ENCODE results near the gene C2. TPM values are rescaled to one million over a fixed set of nuclear protein-coding genes. Genes with fewer than 3 reads are reported as not detected.

Gene C2
- total RNA-seq, 1 donor from 2014 or later: 282 TPM

- Histone ChIP-seq H3K27me3 (no peaks in the 10 kb centered on the region), H3K36me3 (peaks cover 89% of the 10 kb centered on the region), H3K27ac (no peak overlapping the region), H3K4me3 (no peak overlapping the region), H3K4me1 (no peaks in the 10 kb centered on the region), H3K9me3 (no peaks in the 10 kb centered on the region)
- TF ChIP-seq, protein P1, sequence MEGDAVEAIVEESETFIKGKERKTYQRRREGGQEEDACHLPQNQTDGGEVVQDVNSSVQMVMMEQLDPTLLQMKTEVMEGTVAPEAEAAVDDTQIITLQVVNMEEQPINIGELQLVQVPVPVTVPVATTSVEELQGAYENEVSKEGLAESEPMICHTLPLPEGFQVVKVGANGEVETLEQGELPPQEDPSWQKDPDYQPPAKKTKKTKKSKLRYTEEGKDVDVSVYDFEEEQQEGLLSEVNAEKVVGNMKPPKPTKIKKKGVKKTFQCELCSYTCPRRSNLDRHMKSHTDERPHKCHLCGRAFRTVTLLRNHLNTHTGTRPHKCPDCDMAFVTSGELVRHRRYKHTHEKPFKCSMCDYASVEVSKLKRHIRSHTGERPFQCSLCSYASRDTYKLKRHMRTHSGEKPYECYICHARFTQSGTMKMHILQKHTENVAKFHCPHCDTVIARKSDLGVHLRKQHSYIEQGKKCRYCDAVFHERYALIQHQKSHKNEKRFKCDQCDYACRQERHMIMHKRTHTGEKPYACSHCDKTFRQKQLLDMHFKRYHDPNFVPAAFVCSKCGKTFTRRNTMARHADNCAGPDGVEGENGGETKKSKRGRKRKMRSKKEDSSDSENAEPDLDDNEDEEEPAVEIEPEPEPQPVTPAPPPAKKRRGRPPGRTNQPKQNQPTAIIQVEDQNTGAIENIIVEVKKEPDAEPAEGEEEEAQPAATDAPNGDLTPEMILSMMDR (IDR thresholded peaks at IDR 0.05): no peak
- ATAC-seq (no peak), DNase-seq (no peak)
- intact Hi-C loops (cut with DNase I): no loop called here
These were observed 41.0 kb upstream of the C2 start for GRCh38 chr6:31886541-31886991.

DNA sequence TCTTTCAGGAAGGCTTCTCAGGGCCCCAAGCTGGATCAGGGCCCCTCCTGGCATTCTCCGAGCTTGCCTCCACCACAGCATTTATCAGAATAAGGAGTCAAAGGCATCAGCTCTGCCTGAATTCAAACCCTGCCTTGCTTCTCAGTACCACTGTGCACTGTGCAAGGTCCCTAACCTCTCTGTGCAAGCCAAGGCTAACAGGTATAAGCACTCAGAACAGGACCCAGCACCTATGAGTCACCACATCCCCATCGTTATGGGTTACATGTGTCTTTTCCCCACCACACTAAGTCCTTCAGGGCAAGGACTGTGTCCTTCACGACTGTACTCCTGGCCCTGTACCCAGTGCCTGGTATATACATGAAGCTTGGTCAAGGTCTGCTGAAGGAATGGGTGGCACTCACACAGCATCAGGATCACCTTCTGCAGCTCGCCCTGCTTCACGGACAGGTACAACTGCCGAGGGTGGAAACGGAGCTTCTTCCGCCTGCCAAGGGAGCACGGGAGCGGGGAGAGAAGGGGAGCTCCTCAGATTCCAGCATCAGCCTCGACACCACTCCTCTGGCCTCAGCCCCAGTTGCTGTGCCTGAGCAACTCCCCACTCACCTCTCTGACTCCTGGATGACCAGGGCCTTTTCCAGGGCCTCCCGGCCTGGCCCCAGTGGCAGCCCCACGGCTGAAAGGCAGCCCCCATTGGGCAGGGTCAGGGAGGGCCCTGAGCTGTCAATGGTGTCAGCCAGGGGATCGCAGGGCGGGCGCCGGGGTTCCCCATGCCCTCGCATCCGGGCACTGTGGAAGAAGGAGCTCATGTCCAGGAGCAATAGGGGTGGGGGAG is 40.1 kb upstream of the C2 start:
- Histone ChIP-seq H3K27ac (no peak overlapping the region), H3K4me3 (no peak overlapping the region), H3K36me3 (peaks cover 90% of the 10 kb centered on the region), H3K9me3 (no peaks in the 10 kb centered on the region), H3K27me3 (no peaks in the 10 kb centered on the region), H3K4me1 (no peaks in the 10 kb centered on the region)
- TF ChIP-seq, protein P1 (IDR thresholded peaks at IDR 0.05): no peak
- ATAC-seq (no peak), DNase-seq (no peak)
- intact Hi-C loops (cut with DNase I): no loop called here

DNA sequence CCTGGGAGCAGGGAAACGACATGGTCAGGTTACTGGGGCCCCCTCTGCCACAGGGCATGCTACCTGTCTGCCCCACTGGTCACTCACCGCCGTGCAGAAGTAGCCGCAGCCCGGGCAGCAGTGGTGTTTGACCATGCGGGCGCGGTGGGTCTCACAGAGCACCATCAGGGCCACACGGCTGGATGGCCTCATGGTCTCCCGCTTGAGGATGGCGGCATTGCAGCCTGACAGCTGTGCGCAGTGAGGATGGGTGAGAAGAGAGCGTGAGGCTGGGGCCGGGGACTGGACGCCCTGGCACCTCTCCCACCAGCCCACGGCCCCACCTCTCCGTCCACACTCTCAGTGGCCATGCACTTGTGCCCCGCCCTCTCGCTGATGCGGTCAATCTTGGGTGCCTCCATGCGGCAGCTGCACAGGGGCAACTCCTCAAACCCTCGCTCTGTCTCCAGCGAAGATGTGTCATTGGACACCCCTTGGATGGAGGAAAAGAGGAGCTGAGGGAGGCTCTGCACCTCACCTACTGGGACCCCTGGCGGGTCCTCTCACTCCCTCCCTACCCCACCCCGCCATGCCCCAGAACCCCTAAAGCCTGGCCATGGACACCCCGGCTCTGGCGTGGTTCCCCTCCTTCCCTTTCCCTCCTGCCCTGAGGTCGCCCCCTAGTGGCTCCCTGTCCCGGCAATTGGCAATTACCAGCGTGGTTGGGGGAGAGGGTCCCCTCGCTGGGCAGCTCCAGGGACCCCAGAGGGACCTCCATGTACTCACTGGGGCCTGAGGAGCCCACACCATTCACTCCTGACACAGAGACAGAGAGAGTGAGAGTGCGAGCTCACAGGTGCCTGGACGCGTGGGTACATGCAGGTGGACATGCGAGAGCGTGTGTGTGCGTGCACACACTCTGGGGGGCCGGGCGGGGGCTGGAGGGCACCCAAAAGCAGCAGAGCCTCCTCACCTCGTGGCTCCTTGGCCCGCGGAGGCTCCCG is 39.0 kb upstream of the C2 start:
- ATAC-seq: peak; percentile 64

DNA sequence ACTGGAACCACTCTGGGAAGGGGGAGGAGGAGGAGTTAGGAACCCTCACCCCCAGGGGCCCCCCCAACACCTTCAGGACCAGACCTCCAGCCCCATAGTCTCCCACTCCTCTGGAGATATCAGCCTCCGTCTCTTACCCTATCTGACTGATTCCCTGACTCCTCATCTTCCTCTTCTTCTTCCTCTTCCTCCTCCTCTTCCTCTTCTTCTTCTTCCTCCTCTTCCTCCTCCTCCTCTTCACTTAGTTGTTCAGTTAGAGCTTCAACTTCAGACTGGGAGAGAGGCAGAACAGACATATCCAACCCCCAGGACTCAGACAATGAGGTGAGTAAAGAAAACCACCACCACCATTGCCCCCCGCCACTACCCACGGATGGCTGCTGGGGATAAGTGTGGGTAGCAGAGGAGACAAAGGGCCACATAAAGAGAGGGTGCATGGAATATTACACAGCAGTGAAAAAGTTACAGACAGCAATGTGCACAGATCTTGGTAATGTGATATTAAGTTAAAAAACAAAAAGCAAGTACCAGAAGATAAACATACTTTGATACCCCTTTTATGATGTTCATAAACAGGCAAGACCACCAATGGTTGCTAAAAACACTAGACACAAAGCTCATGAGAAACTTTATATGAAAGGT is 38.1 kb upstream of the C2 start:
- H3K36me3 ChIP-seq: peaks cover 84% of the 10 kb centered on the region
- ATAC-seq: no peak
- DNase-seq: no peak

More for the DNA sequence above, 39.0 kb upstream of the C2 start:
- H3K27me3 ChIP-seq: no peaks in the 10 kb centered on the region
- H3K9me3 ChIP-seq: no peaks in the 10 kb centered on the region
- H3K27ac ChIP-seq: no peak overlapping the region
- H3K4me1 ChIP-seq: no peaks in the 10 kb centered on the region
- H3K4me3 ChIP-seq: no peak overlapping the region
- intact Hi-C loops (cut with DNase I): no loop called here
- DNase-seq: peak; percentile 73
- TF ChIP-seq, protein P1 (IDR thresholded peaks at IDR 0.05): peak; percentile 70
- H3K36me3 ChIP-seq: peaks cover 90% of the 10 kb centered on the region

GRCh38 chr6:31892821-31893220 is 34.7 kb upstream of the C2 start:
- peaks cover 6% of the 10 kb centered on the region for H3K4me1 ChIP-seq
- peaks cover 67% of the 10 kb centered on the region for H3K36me3 ChIP-seq
- no peaks in the 10 kb centered on the region for H3K9me3 ChIP-seq
- intact Hi-C loops (cut with DNase I): no loop called here
- ATAC-seq (no peak), DNase-seq (no peak)
- H3K27me3 ChIP-seq: no peaks in the 10 kb centered on the region
- H3K4me3 ChIP-seq: no peak overlapping the region
- TF ChIP-seq, protein P1 (IDR thresholded peaks at IDR 0.05): no peak
- H3K27ac ChIP-seq: no peak overlapping the region

More for the DNA sequence above, 38.1 kb upstream of the C2 start:
- no peak overlapping the region for H3K4me3 ChIP-seq
- no peaks in the 10 kb centered on the region for H3K9me3 ChIP-seq
- TF ChIP-seq, protein P1 (IDR thresholded peaks at IDR 0.05): no peak
- intact Hi-C loops (cut with DNase I): no loop called here
- no peaks in the 10 kb centered on the region for H3K4me1 ChIP-seq
- H3K27ac ChIP-seq: no peak overlapping the region
- H3K27me3 ChIP-seq: no peaks in the 10 kb centered on the region
